ENCODE measurements around the gene CACNG1. TPM values are rescaled to one million over a fixed set of nuclear protein-coding genes. Genes with fewer than 3 reads are reported as not detected.

CACNG1 gene
- total RNA-seq, 1 experiment from 2014 or later = not detected

DNA sequence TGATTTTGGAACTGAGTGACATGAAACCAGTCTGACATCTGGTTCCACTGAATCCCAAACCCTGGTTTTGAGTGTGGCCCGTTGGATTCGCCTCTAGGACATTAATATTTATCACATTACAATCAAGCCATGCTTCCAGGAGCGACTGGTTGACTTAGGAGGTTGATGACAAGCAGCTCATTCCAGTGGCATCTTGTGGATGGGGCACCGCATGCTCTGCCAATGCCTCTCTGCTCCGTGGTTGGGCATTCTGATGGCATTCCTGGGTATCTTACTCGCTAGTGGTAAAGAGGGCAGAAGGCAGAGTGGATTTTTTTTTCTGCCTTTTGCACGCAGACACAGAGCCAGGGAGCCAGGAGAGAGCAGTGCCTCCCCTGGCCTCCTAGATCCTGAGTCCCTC is 48.4 kb upstream of the CACNG1 start:
- Mint-ChIP-seq H3K27me3 (ENCODE audit: low read depth) (peaks cover 2% of the 10 kb centered on the region), H3K27ac (no peak overlapping the region), H3K9me3 (peaks cover 3 to 4% of the 10 kb centered on the region in 2 experiments; a peak in 2 of 5 replicates), H3K4me3 (no peak overlapping the region), H3K36me3 (ENCODE audit: insufficient read depth in 1 of 3, low read depth in 3 of 3) (no peaks in the 10 kb centered on the region; a peak in 1 of 7 replicates), H3K4me1 (no peaks in the 10 kb centered on the region; a peak in 1 of 4 replicates)
- H3K79me2 ChIP-seq (ENCODE audit: insufficient read depth, low read length) = no peaks in the 10 kb centered on the region
- no peak overlapping the region for H4K5ac ChIP-seq (ENCODE audit: insufficient read length, low read depth, low read length)
- no peaks in the 10 kb centered on the region for H3K79me1 ChIP-seq (ENCODE audit: insufficient read depth, low read depth, low read length, poor library complexity, severe bottlenecking)
- H3K27ac ChIP-seq (ENCODE audit: insufficient read length, low read depth, low read length) = no peak overlapping the region
- H4K91ac ChIP-seq (ENCODE audit: insufficient read length, low read depth, low read length) = no peak overlapping the region
- no peak overlapping the region for H3K14ac ChIP-seq (ENCODE audit: insufficient read depth, low read length)
- H3K23ac ChIP-seq (ENCODE audit: insufficient read length, low read depth, low read length) = no peak overlapping the region
- H4K20me1 ChIP-seq (ENCODE audit: control insufficient read depth, insufficient read depth, insufficient read length) = peaks cover 4% of the 10 kb centered on the region
- no peak overlapping the region for H3K9ac ChIP-seq (ENCODE audit: extremely low read depth, insufficient read length, low read length)
- no peak for DNase-seq
- H2BK20ac ChIP-seq (ENCODE audit: low read depth, low read length, poor library complexity, severe bottlenecking) = no peak overlapping the region
- no peaks in the 10 kb centered on the region for H3K27me3 ChIP-seq (ENCODE audit: insufficient read depth, low read length)
- TF ChIP-seq, protein P1, sequence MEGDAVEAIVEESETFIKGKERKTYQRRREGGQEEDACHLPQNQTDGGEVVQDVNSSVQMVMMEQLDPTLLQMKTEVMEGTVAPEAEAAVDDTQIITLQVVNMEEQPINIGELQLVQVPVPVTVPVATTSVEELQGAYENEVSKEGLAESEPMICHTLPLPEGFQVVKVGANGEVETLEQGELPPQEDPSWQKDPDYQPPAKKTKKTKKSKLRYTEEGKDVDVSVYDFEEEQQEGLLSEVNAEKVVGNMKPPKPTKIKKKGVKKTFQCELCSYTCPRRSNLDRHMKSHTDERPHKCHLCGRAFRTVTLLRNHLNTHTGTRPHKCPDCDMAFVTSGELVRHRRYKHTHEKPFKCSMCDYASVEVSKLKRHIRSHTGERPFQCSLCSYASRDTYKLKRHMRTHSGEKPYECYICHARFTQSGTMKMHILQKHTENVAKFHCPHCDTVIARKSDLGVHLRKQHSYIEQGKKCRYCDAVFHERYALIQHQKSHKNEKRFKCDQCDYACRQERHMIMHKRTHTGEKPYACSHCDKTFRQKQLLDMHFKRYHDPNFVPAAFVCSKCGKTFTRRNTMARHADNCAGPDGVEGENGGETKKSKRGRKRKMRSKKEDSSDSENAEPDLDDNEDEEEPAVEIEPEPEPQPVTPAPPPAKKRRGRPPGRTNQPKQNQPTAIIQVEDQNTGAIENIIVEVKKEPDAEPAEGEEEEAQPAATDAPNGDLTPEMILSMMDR (conservative IDR thresholded peaks at IDR 0.05) = no peak
- no CpG with 5 or more reads among the region's 7 CpGs for whole genome bisulfite sequencing (ENCODE audit: extremely low coverage, insufficient read length, low lambda C conversion rate)
- H2BK12ac ChIP-seq (ENCODE audit: insufficient read length, low read depth, low read length) = no peak overlapping the region
- no peak overlapping the region for H2AFZ ChIP-seq (ENCODE audit: low read length)
- H3K23me2 ChIP-seq (ENCODE audit: insufficient read length, low read depth, low read length, poor library complexity, severe bottlenecking) = no peaks in the 10 kb centered on the region
- no peak overlapping the region for H3K4ac ChIP-seq (ENCODE audit: low read depth, low read length)
- H2BK5ac ChIP-seq (ENCODE audit: insufficient read length, low read length) = no peak overlapping the region
- H2AK5ac ChIP-seq (ENCODE audit: insufficient read length, low read length) = no peak overlapping the region
- no peak overlapping the region for H3K18ac ChIP-seq (ENCODE audit: insufficient read length, low read depth, low read length)
- no peak overlapping the region for H3K56ac ChIP-seq (ENCODE audit: insufficient read length, low read depth, low read length)
- no peak overlapping the region for H2BK120ac ChIP-seq (ENCODE audit: low read depth, low read length, poor library complexity, severe bottlenecking)
- no peak overlapping the region for H3K4me2 ChIP-seq (ENCODE audit: insufficient read depth, insufficient read length, low read length)
- H4K8ac ChIP-seq (replicated peaks; ENCODE audit: insufficient read length, low read depth, low read length) = no peak overlapping the region
- no peaks in the 10 kb centered on the region for H3K4me1 ChIP-seq (ENCODE audit: insufficient read depth, low read length)
- no peak overlapping the region for H3T11ph ChIP-seq (ENCODE audit: low read length)
- H3K9me3 ChIP-seq (ENCODE audit: control insufficient read depth, low read depth, low read length) = no peaks in the 10 kb centered on the region
- H2BK15ac ChIP-seq (ENCODE audit: low read depth, low read length) = no peak overlapping the region

Measured in H9 (cell line).